ENCODE measurements around the gene SMIM45.

GRCh38 chr22:41974691-41975290 lies 22.8 kb downstream of the SMIM45 start:
- no peak for TF ChIP-seq CTCF (IDR thresholded peaks at IDR 0.05)
- no peak for TF ChIP-seq POLR2A (IDR thresholded peaks at IDR 0.05)

All from uterus (tissue), 2 donors.